GM12892 (cell line): ENCODE data around the gene MYO7B.

ENCODE experiments used
- POLR2A ChIP-seq: IDR thresholded peaks from 2 replicates; pipeline ENCODE4 v1.6.1; 2011; ENCODE audit warnings: low read depth, low read length, control low read depth
- POLR2AphosphoS5 ChIP-seq: IDR thresholded peaks from 2 replicates; pipeline ENCODE4 v1.6.1; 2011; ENCODE audit warnings: low read depth, low read length, control low read depth

DNA sequence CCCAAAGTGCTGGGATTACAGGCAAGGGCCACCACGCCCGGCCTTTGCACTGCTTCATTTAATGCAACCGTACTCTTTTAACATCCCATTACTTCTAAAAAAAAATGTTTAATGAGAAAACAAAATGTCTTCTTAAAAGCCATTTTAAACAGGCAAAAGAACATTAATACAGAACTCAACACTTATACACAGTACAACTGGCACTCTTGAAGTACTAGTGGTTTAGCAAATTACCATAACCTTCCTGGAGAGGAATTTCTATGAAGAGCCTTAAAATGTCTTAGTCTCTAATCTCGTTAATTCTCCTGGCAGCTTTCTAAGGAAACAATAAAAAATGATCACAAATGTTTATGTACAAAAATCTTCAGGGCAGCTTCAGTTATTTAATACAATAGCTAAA is 15.1 kb upstream of the MYO7B start:
- no peak for TF ChIP-seq POLR2A
- no peak for TF ChIP-seq POLR2AphosphoS5
